ENCODE results near the gene GBP2. TPM values are rescaled to one million over a fixed set of nuclear protein-coding genes. Genes with fewer than 3 reads are reported as not detected.

Gene GBP2
- polyA plus RNA-seq, 10 donors, result 1.3 to 8.0 (median 1.7) TPM

DNA sequence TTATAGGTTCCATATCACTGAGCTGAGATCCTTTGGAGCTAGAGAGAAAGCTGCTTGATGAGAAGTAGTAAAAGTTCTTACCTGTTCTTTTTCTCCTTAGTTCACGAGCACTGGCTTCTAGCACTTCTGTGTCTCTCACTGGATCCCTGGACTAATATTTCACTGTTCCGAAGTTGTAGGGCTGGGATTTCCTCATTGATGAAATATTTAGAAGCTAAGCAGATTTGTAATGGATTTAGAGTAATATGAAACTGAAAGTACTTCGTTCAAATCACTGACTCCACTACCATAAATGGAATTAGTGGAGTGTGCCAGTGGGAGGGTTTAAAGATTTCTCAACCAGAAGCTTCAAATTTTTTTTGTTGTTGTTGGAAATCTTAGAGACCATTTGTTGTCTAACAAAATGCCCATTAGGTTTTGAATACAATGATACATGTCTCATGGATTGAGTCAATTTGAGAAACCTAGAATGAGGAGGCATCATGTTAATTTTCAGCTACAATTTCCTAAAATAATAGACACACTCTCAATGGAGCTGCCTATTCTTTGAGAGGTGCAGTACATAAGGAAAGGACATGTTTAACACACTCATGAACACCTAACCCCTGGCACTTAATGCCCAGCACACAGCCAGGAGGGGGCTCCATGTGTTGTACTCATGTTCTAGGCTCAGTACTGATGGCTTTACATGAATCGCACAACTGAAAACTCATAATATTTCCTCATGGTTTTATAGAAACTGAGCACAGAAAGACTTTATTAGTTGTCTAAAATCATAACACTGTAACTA, 60.6 kb downstream of the GBP2 start, which contains the start of gene GBP1:
Gene GBP1 (minus strand): TSS at position 130 of the 790 bp plus-strand sequence. CDS start 1,974 bp downstream, outside the sequence.
- peak; percentile 71 to 89 (median 79) for DNase-seq

DNA sequence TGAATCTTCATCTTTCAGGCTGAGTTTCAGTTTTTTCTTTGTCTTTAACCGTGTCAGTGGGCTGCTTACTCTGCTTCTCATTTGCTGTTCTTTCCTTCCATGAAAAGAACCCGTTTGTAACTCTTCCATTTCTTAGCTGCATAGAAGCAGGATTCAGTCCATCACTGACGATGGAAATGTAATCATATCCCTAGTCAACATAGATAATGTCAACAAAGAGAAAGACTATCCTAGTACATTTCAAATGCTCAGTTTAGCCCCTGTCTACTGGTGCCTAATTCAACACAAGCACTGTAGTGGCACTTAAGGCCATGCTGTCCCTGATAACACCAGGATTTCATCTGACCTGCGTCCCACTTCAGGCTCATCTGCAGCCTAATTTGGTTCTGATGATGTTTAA, 61.3 kb downstream of the GBP2 start:
- DNase-seq, result peak in 2 of 3 donors; percentile 29 to 70

DNA sequence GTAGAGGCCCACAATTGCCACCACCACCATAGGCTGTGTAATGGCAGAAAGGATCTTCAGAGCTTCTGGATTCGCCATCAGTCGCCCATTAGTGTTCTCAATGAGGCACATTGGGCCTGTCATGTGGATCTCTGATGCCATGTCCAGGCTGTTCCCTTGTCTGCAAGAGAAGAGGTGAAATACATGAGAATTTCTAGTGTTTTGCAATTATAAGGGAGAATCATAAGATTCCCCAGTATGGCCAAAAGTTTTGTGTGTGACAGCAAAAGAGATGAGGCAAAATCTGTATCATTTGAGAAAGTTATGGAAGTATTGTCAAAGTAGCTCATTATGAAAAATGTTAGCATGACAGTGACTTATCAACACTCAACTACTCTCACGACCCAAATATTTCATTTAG, 62.8 kb downstream of the GBP2 start:
- no peak for DNase-seq

DNA sequence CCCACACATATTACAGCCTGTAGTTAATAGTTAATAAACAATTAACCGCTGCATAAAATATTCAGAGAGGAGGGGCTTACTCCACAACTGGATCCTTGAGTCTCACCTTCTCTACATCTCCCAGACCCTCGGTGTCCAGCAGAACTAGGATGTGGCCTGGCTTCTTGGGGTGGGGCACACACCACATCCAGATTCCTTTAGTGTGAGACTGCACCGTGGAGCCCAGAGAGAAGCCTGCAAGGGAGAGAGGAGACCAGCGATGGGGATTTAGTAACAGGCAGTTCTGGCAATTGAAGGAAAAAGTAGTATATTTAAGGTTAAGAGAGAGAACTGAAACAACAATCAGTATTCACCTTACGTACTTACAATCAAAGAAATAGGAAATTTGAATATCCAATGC, 65.8 kb downstream of the GBP2 start:
- no peak for DNase-seq

Other genes starting within 250 kb of the GBP2 start
- 10 to 100 TPM; 28.5 to 40.6 (median 34.7) TPM for gene GTF2B, start 234.5 kb downstream of the GBP2 start, polyA plus RNA-seq (ENCODE audit: insufficient read length in 10 of 10)
- gene KYAT3, start 133.5 kb downstream of the GBP2 start, polyA plus RNA-seq (ENCODE audit: insufficient read length in 10 of 10), result 10 to 100 TPM; 12.8 to 29.8 (median 22.8) TPM
- gene RBMXL1, start 133.5 kb downstream of the GBP2 start, polyA plus RNA-seq (ENCODE audit: insufficient read length in 10 of 10), result 10 to 100 TPM; 10.8 to 16.4 (median 11.8) TPM
- gene GBP3, start 103.2 kb downstream of the GBP2 start, polyA plus RNA-seq (ENCODE audit: insufficient read length in 10 of 10), result 1 to 10 TPM; 1.5 to 5.6 (median 2.6) TPM
- 10 to 100 TPM in 1 of 10 donors, 1 to 10 TPM in 9; 4.7 to 10.4 (median 7.3) TPM for gene GBP1, start 60.9 kb downstream of the GBP2 start, polyA plus RNA-seq (ENCODE audit: insufficient read length in 10 of 10)
- under 1 TPM in 6 of 10 donors, not detected in 4; 0.05 to 0.13 (median 0.08) TPM for gene GBP7, start 49.9 kb upstream of the GBP2 start, polyA plus RNA-seq (ENCODE audit: insufficient read length in 10 of 10)
- gene GBP4, start 72.8 kb upstream of the GBP2 start, polyA plus RNA-seq (ENCODE audit: insufficient read length in 10 of 10), result 1 to 10 TPM; 2.2 to 6.0 (median 4.4) TPM
- 1 to 10 TPM in 5 of 10 donors, under 1 TPM in 5; 0.51 to 6.3 (median 1.2) TPM for gene GBP5, start 146.7 kb upstream of the GBP2 start, polyA plus RNA-seq (ENCODE audit: insufficient read length in 10 of 10)
- under 1 TPM in 3 of 10 donors, not detected in 7; 0.08 to 0.16 (median 0.13) TPM for gene GBP6, start 237.9 kb upstream of the GBP2 start, polyA plus RNA-seq (ENCODE audit: insufficient read length in 10 of 10)

Measured in muscle of back (tissue), 11 donors.